Body of pancreas (tissue), 4 donors: Measurements from ENCODE around the gene HPX. TPM values are rescaled to one million over a fixed set of nuclear protein-coding genes. Genes with fewer than 3 reads are reported as not detected.

ENCODE experiments used
- ATAC-seq: fragments of 150-250 bp; one replicate; pipeline ENCODE4 v1.9.1; 2016
- DNase-seq, 4 donors: peaks; one replicate each; pipeline ENCODE4 v3.0.0-alpha.2; 2019
- H3K27ac ChIP-seq, 4 donors: fragments of 200-600 bp; sonication (generic); 1 replicate in 3 of 4; 2 replicates in 1 of 4; pipeline versions ENCODE4 v1.5.1 to v1.6.1; 2016 to 2019; ENCODE audit warnings: mild to moderate bottlenecking in 1 of 4, mixed read lengths in 1 of 4, moderate library complexity in 1 of 4
- H3K27me3 ChIP-seq, 2 donors: fragments of 200-600 bp; sonication (generic); one replicate each; pipeline ENCODE4 v1.6.0; 2016; ENCODE audit warnings: mild to moderate bottlenecking in 1 of 2
- H3K36me3 ChIP-seq, 2 donors: fragments of 200-600 bp; sonication (generic); replicated peaks in 1 of 2; 2 replicates each; pipeline ENCODE4 v1.5.1; 2016; ENCODE audit warnings: low read depth in 2 of 2; ENCODE audit not compliant: insufficient read depth in 1 of 2
- H3K4me1 ChIP-seq: fragments of 200-600 bp; sonication (generic); one replicate; pipeline ENCODE4 v1.6.0; 2016
- H3K4me3 ChIP-seq, 2 donors: fragments of 200-600 bp; sonication (generic); 1 replicate in 1 of 2; 2 replicates in 1 of 2; pipeline ENCODE4 v1.5.1; 2016 to 2019
- H3K9me3 ChIP-seq, 3 donors: fragments of 200-600 bp; sonication (generic); 1 replicate in 2 of 3; 2 replicates in 1 of 3; pipeline ENCODE4 v1.5.1; 2016
- POLR2A ChIP-seq, 3 donors: fragments of 450-650 bp; IDR thresholded peaks; one replicate each; pipeline ENCODE4 v1.6.1; 2016; ENCODE audit warnings: antibody characterized with exemption in 3 of 3, mild to moderate bottlenecking in 2 of 3
- WGBS, 2 donors: methylation state at CpG; one replicate each; pipeline ENCODE4 v1.1.5; 2017; 5-methylcytosine and 5-hydroxymethylcytosine counted together
- intact Hi-C: fragments of 100-400 bp; cut with DNase I; formaldehyde crosslinking; loops from one replicate; pipeline ENCODE4 v1.15.1; 2023
- total RNA-seq, 2 donors: library from RNA; depleted of rRNA; stranded (reverse); fragments of >200 nt; gene quantifications; one replicate each; pipeline ENCODE4 v1.1.0, GENCODE V29; 2016
- TF ChIP-seq, protein P1 (sequence below), 7 experiments: fragments of 450-650 bp in 4 of 7; fragments of 200-600 bp in 3 of 7; sonication (generic) in 3 of 7; IDR thresholded peaks; one replicate each; pipeline ENCODE4 v1.5.1; 2016 to 2019; ENCODE audit warnings: antibody characterized with exemption in 7 of 7

The HPX gene
- total RNA-seq, 2 donors from 2014 or later, result 1.3 TPM; not detected in 1

DNA sequence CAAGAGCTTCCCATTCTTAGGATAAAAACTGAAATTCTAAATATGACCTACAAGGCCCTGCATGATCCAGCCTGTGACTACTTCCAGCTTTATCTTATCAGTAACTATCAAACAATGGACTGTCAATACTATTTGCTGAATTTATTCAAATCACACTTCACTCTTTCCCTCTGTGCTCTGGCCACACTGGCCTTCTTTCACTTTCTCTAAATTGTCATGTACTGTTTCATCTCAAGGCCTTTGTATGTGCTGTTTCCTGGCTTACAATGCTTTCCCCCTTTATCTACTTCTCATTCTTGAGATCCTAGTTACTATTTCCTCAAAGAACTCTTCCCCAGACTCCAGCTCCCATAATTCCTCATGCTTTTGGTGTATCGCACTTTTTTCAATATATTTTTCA is 46.2 kb upstream of the HPX start:
- ATAC-seq (no peak), DNase-seq (no peak)
- Histone ChIP-seq H3K27me3 (no peaks in the 10 kb centered on the region), H3K36me3 (peaks cover 0 to 4% of the 10 kb centered on the region in 2 donors), H3K4me1 (peaks cover 11% of the 10 kb centered on the region), H3K27ac (no peak overlapping the region), H3K9me3 (no peaks in the 10 kb centered on the region), H3K4me3 (no peak overlapping the region)
- TF ChIP-seq POLR2A (IDR thresholded peaks at IDR 0.05), result no peak
- TF ChIP-seq, protein P1, sequence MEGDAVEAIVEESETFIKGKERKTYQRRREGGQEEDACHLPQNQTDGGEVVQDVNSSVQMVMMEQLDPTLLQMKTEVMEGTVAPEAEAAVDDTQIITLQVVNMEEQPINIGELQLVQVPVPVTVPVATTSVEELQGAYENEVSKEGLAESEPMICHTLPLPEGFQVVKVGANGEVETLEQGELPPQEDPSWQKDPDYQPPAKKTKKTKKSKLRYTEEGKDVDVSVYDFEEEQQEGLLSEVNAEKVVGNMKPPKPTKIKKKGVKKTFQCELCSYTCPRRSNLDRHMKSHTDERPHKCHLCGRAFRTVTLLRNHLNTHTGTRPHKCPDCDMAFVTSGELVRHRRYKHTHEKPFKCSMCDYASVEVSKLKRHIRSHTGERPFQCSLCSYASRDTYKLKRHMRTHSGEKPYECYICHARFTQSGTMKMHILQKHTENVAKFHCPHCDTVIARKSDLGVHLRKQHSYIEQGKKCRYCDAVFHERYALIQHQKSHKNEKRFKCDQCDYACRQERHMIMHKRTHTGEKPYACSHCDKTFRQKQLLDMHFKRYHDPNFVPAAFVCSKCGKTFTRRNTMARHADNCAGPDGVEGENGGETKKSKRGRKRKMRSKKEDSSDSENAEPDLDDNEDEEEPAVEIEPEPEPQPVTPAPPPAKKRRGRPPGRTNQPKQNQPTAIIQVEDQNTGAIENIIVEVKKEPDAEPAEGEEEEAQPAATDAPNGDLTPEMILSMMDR (IDR thresholded peaks at IDR 0.05), result no peak
- WGBS, 2 donors, result 86 to 92% methylated on average over 1 of the region's 1 CpG
- intact Hi-C loops, result loop anchor here (10.0 kb wide), 2 partner anchors 102 to 118 kb away; partner anchors contain the start of genes ILK and RRP8

DNA sequence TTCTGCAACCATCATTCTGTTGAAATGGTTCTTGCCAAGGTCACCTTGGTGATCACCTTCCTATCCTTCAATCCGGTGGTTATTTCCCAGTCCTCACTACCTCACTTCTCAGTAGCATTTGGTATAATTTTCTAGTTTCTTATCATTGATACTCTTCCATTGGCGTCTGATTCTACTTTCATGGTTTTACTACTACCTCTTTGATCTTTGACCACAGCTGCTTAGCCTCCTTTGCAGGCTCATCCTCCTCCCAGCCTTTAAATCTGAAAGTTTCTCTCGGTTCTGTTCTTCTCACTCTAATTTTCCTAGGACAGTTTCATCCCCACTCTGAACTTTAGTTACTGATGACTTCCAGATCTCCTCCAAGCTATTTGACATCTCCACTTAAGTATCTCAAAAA is 45.5 kb upstream of the HPX start:
- no peak for ATAC-seq
- Histone ChIP-seq H3K4me3 (no peak overlapping the region), H3K27ac (no peak overlapping the region), H3K9me3 (no peaks in the 10 kb centered on the region), H3K27me3 (no peaks in the 10 kb centered on the region), H3K36me3 (peaks cover 0 to 4% of the 10 kb centered on the region in 2 donors), H3K4me1 (peaks cover 13% of the 10 kb centered on the region)
- intact Hi-C loops, result loop anchor here (10.0 kb wide), 2 partner anchors 101 to 119 kb away; partner anchors contain the start of genes ILK and RRP8
- TF ChIP-seq POLR2A (IDR thresholded peaks at IDR 0.05), result no peak
- TF ChIP-seq, protein P1 (IDR thresholded peaks at IDR 0.05), result no peak
- 79 to 80% methylated on average over 3 of the region's 3 CpGs for WGBS, 2 donors
- no peak for DNase-seq

DNA sequence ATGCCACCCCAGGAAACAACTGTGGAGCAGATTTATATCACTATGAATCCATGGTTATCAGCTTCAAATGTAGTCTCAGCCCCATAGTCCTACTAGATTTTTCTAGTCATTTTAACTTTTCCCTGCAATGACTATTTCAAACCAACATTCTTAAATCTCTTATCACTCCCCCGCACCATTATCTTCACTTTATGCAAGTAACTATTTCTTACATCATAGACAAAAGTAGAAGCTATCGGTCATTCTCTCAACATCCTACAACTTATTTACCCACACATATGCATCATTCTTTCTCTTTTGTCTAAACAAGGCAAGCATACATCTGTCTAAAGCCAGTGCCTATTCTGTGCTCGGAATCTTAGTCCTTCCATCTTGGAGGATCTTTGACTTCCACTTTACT is 44.9 kb upstream of the HPX start:
- no peak for ATAC-seq
- H3K9me3 ChIP-seq, result no peaks in the 10 kb centered on the region

DNA sequence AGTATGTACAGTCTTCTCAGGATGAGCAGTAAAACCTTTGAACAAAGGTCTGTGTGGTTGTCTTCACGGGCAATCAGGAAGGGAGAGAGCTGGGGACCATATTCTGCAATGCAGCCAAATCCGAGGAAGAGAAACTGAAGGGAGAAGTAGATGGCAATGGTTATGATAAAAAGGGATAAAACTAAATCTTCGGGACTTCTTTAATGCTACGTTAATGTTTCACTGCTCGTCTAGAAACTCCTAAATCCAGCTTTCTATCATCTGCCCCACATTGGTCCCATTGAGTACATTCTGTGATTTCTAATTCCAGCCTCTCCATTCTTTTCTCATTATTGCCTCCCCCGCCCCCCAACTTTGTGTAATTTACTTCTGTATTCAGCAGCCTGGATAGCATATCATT is 42.2 kb upstream of the HPX start:
- ATAC-seq (no peak), DNase-seq (no peak)
- Histone ChIP-seq H3K4me3 (no peak overlapping the region), H3K27me3 (no peaks in the 10 kb centered on the region), H3K4me1 (peaks cover 36% of the 10 kb centered on the region), H3K27ac (no peak overlapping the region), H3K36me3 (peaks cover 4 to 5% of the 10 kb centered on the region in 2 donors), H3K9me3 (no peaks in the 10 kb centered on the region)
- no peak for TF ChIP-seq POLR2A (IDR thresholded peaks at IDR 0.05)
- TF ChIP-seq, protein P1 (IDR thresholded peaks at IDR 0.05), result no peak
- 74 to 86% methylated on average over 6 of the region's 6 CpGs for WGBS, 2 donors
- intact Hi-C loops, result loop anchor here (10.0 kb wide), 2 partner anchors 98 to 122 kb away; partner anchors contain the start of genes ILK and RRP8

More for the DNA sequence above, 44.9 kb upstream of the HPX start:
- Histone ChIP-seq H3K4me3 (no peak overlapping the region), H3K27ac (no peak overlapping the region), H3K36me3 (peaks cover 0 to 4% of the 10 kb centered on the region in 2 donors), H3K27me3 (no peaks in the 10 kb centered on the region), H3K4me1 (peaks cover 13% of the 10 kb centered on the region)
- TF ChIP-seq, protein P1 (IDR thresholded peaks at IDR 0.05), result no peak
- TF ChIP-seq POLR2A (IDR thresholded peaks at IDR 0.05), result no peak
- intact Hi-C loops, result loop anchor here (10.0 kb wide), 2 partner anchors 101 to 119 kb away; partner anchors contain the start of genes ILK and RRP8
- 73 to 75% methylated on average over 3 of the region's 3 CpGs for WGBS, 2 donors
- DNase-seq, result no peak

DNA sequence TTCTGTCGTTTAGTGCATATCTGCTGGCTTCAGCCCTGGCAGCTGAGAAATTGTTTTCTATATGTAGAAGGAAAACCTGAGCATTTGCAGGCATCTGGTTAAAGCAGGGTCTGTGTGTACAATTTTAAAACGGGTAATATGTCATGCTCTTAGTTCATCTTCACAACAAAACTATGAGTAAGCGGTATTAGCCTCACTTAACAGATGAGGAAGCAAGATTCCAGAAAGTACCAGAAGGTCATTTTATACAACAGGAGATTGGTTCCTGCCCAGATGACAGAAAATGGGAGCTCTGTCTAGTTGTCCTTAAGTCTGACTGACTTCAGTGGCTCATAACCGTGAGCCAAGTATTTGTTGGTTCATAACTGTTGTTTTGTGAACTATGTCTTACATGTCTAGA is 41.7 kb upstream of the HPX start:
- Histone ChIP-seq H3K4me1 (peaks cover 36% of the 10 kb centered on the region), H3K27me3 (no peaks in the 10 kb centered on the region), H3K9me3 (no peaks in the 10 kb centered on the region), H3K36me3 (peaks cover 4 to 9% of the 10 kb centered on the region in 2 donors), H3K27ac (peak overlapping the region in 2 of 4 donors; percentile 91 to 95), H3K4me3 (no peak overlapping the region)
- no peak for ATAC-seq
- no peak for TF ChIP-seq POLR2A (IDR thresholded peaks at IDR 0.05)
- TF ChIP-seq, protein P1 (IDR thresholded peaks at IDR 0.05), result no peak
- WGBS, 2 donors, result 66 to 76% methylated on average over 4 of the region's 4 CpGs
- intact Hi-C loops, result loop anchor here (10.0 kb wide), 2 partner anchors 98 to 122 kb away; partner anchors contain the start of genes ILK and RRP8
- DNase-seq, result no peak
